GM23248 (cell line): ENCODE measurements around the gene ZNF292. TPM values are rescaled to one million over a fixed set of nuclear protein-coding genes. Genes with fewer than 3 reads are reported as not detected.

Experiments
- DNase-seq: peaks from one replicate; pipeline ENCODE4 v3.0.0-alpha.2; 2015
- H2AFZ ChIP-seq: fragments of 200-600 bp; sonication (generic); 2 replicates; pipeline ENCODE4 v1.6.1; 2016; ENCODE audit warnings: antibody characterized with exemption
- H3F3A ChIP-seq: fragments of 200-600 bp; sonication (generic); 2 replicates; pipeline ENCODE4 v1.6.1; 2016; ENCODE audit warnings: mild to moderate bottlenecking, antibody characterized with exemption, mixed run types; ENCODE audit not compliant: insufficient read depth
- H3K27ac ChIP-seq: fragments of 200-600 bp; sonication (generic); 2 replicates; pipeline ENCODE4 v1.5.1; 2016; ENCODE audit warnings: mild to moderate bottlenecking
- H3K27me3 ChIP-seq: fragments of 200-600 bp; sonication (generic); replicated peaks from 2 replicates; pipeline ENCODE4 v1.6.1; 2016; ENCODE audit warnings: mild to moderate bottlenecking; ENCODE audit not compliant: insufficient read depth
- H3K36me3 ChIP-seq: fragments of 200-600 bp; sonication (generic); 2 replicates; pipeline ENCODE4 v1.6.1; 2016; ENCODE audit warnings: low read depth, mild to moderate bottlenecking
- H3K4me1 ChIP-seq: fragments of 200-600 bp; sonication (generic); 2 replicates; pipeline ENCODE4 v1.6.1; 2016; ENCODE audit warnings: mild to moderate bottlenecking; ENCODE audit not compliant: insufficient read depth
- H3K4me2 ChIP-seq: fragments of 200-600 bp; sonication (generic); one replicate; pipeline ENCODE4 v1.6.1; 2016; ENCODE audit warnings: mild to moderate bottlenecking; ENCODE audit not compliant: unreplicated experiment
- H3K4me3 ChIP-seq: fragments of 200-600 bp; sonication (generic); 2 replicates; pipeline ENCODE4 v1.5.1; 2016; ENCODE audit warnings: mild to moderate bottlenecking
- H3K79me2 ChIP-seq: fragments of 200-600 bp; sonication (generic); 2 replicates; pipeline ENCODE4 v1.6.1; 2016; ENCODE audit warnings: mild to moderate bottlenecking; ENCODE audit not compliant: insufficient read depth
- H3K9ac ChIP-seq: fragments of 200-600 bp; sonication (generic); 2 replicates; pipeline ENCODE4 v1.6.1; 2016; ENCODE audit warnings: mild to moderate bottlenecking
- H3K9me2 ChIP-seq: fragments of 200-600 bp; sonication (generic); 2 replicates; pipeline ENCODE4 v1.6.1; 2016; ENCODE audit warnings: mixed run types, mild to moderate bottlenecking, moderate library complexity; ENCODE audit not compliant: insufficient read depth
- H3K9me3 ChIP-seq: fragments of 200-600 bp; sonication (generic); one replicate; pipeline ENCODE4 v1.6.1; 2017; ENCODE audit warnings: low read depth
- H4K20me1 ChIP-seq: fragments of 200-600 bp; sonication (generic); 2 replicates; pipeline ENCODE4 v1.6.0; 2016; ENCODE audit not compliant: insufficient read depth
- EZH2 ChIP-seq: fragments of 200-600 bp; sonication (generic); IDR thresholded peaks from 2 replicates; pipeline ENCODE4 v1.6.1; 2018; ENCODE audit warnings: antibody characterized with exemption, mild to moderate bottlenecking; ENCODE audit not compliant: insufficient read depth, poor library complexity, severe bottlenecking
- EZH2phosphoT487 ChIP-seq: fragments of 200-600 bp; sonication (generic); IDR thresholded peaks from 2 replicates; pipeline ENCODE4 v1.6.1; 2018; ENCODE audit warnings: antibody characterized with exemption, moderate library complexity, mild to moderate bottlenecking, low read depth; ENCODE audit not compliant: insufficient read depth
- WGBS, 2 experiments: methylation state at CpG; one replicate each; pipeline ENCODE4 v1.1.6; 2015 to 2017; ENCODE audit warnings: low lambda C conversion rate in 2 of 2, low coverage in 1 of 2; ENCODE audit errors: missing lambda C conversion rate in 2 of 2; 5-methylcytosine and 5-hydroxymethylcytosine counted together
- in situ Hi-C: fragments of 300-500 bp; cut with MboI; formaldehyde crosslinking; loops from 2 replicates; pipeline ENCODE4 v1.15.0; 2020
- polyA plus RNA-seq: library from polyadenylated mRNA; unstranded; fragments of >200 nt; fragmentation: Nextera tagmentation; extraction: Ambion mirVana; gene quantifications from 2 replicates; pipeline ENCODE4 v1.2.1, GENCODE V29; 2016
- total RNA-seq: library from RNA; depleted of rRNA; stranded (reverse); fragments of >200 nt; shearing (Covaris generic); gene quantifications from 2 replicates; pipeline ENCODE4 v1.2.3, GENCODE V29; 2014

The ZNF292 gene
- total and polyA plus RNA-seq, 2 experiments from 2014 or later = 14.1 to 21.7 TPM

GRCh38 chr6:87200469-87201175 is 45.3 kb downstream of the ZNF292 start:
- Histone ChIP-seq H3K4me2 (no peak overlapping the region), H3K4me1 (0 out of 2 replicates have a peak, but pooled peaks cover 9% of the 10 kb centered on the region), H3K27ac (no peak overlapping the region), H3K79me2 (peaks cover 100% of the 10 kb centered on the region), H3F3A (peaks cover 19% of the 10 kb centered on the region; the same call in 1 of the 2 replicates), H3K27me3 (no peaks in the 10 kb centered on the region), H4K20me1 (peaks cover 21% of the 10 kb centered on the region; the same call in 1 of the 2 replicates), H3K9me2 (no peaks in the 10 kb centered on the region), H3K9ac (no peak overlapping the region), H3K9me3 (no peaks in the 10 kb centered on the region), H3K4me3 (no peak overlapping the region), H2AFZ (no peak overlapping the region), H3K36me3 (no peaks in the 10 kb centered on the region)
- in situ Hi-C loops = no loop called here
- TF ChIP-seq EZH2phosphoT487 = no peak
- TF ChIP-seq EZH2 = no peak
- WGBS, 2 experiments = 96 to 97% methylated on average over 4 of the region's 4 CpGs
- DNase-seq = peak; percentile 58

- in situ Hi-C loops = no loop called here
- 76 to 85% methylated on average over 4 of the region's 4 CpGs for WGBS, 2 experiments
These were observed 48.2 kb downstream of the ZNF292 start for GRCh38 chr6:87203448-87204023.

GRCh38 chr6:87209812-87210211 is 54.4 kb downstream of the ZNF292 start:
- Histone ChIP-seq H3K27me3 (no peaks in the 10 kb centered on the region), H3F3A (no peaks in the 10 kb centered on the region), H3K9me2 (no peaks in the 10 kb centered on the region), H3K79me2 (peaks cover 100% of the 10 kb centered on the region), H3K36me3 (0 out of 2 replicates have a peak, but pooled peaks cover 4% of the 10 kb centered on the region), H2AFZ (no peak overlapping the region), H3K4me1 (0 out of 2 replicates have a peak, but pooled peaks cover 9% of the 10 kb centered on the region), H3K9ac (no peak overlapping the region), H3K4me3 (no peak overlapping the region), H4K20me1 (peaks cover 19% of the 10 kb centered on the region; the same call in 1 of the 2 replicates), H3K9me3 (no peaks in the 10 kb centered on the region), H3K27ac (no peak overlapping the region), H3K4me2 (no peak overlapping the region)
- TF ChIP-seq EZH2phosphoT487 = no peak
- no peak for TF ChIP-seq EZH2
- DNase-seq = no peak
- in situ Hi-C loops = no loop called here
- WGBS, 2 experiments = 83 to 88% methylated on average over 3 of the region's 3 CpGs

More at GRCh38 chr6:87203448-87204023, 48.2 kb downstream of the ZNF292 start:
- H4K20me1 ChIP-seq = peaks cover 19% of the 10 kb centered on the region; the same call in 1 of the 2 replicates
- DNase-seq = no peak
- no peak overlapping the region for H2AFZ ChIP-seq
- no peaks in the 10 kb centered on the region for H3K9me2 ChIP-seq
- 0 out of 2 replicates have a peak, but pooled peaks cover 4% of the 10 kb centered on the region for H3K36me3 ChIP-seq
- 0 out of 2 replicates have a peak, but pooled peaks cover 3% of the 10 kb centered on the region for H3K4me1 ChIP-seq
- H3K9ac ChIP-seq = no peak overlapping the region
- no peak overlapping the region for H3K27ac ChIP-seq
- H3K4me3 ChIP-seq = no peak overlapping the region
- TF ChIP-seq EZH2phosphoT487 (no peak), EZH2 (no peak)
- no peaks in the 10 kb centered on the region for H3K27me3 ChIP-seq
- peaks cover 19% of the 10 kb centered on the region; the same call in 1 of the 2 replicates for H3F3A ChIP-seq
- peaks cover 100% of the 10 kb centered on the region for H3K79me2 ChIP-seq
- H3K4me2 ChIP-seq = no peak overlapping the region
- no peaks in the 10 kb centered on the region for H3K9me3 ChIP-seq

GRCh38 chr6:87210979-87211378 is 55.6 kb downstream of the ZNF292 start:
- H3K9ac ChIP-seq = no peak overlapping the region
- H3F3A ChIP-seq = no peaks in the 10 kb centered on the region
- in situ Hi-C loops = no loop called here
- DNase-seq = peak; percentile 4
- TF ChIP-seq EZH2phosphoT487 (no peak), EZH2 (no peak)
- no peaks in the 10 kb centered on the region for H3K9me2 ChIP-seq
- no peaks in the 10 kb centered on the region for H3K9me3 ChIP-seq
- H3K79me2 ChIP-seq = peaks cover 100% of the 10 kb centered on the region
- no peaks in the 10 kb centered on the region for H3K27me3 ChIP-seq
- no peak overlapping the region for H3K27ac ChIP-seq
- no peak overlapping the region for H3K4me3 ChIP-seq
- H2AFZ ChIP-seq = no peak overlapping the region
- WGBS, 2 experiments = 8 to 10% methylated on average over 1 of the region's 1 CpG
- 0 out of 2 replicates have a peak, but pooled peaks cover 1% of the 10 kb centered on the region for H3K36me3 ChIP-seq
- H4K20me1 ChIP-seq = peaks cover 19% of the 10 kb centered on the region; the same call in 1 of the 2 replicates
- 0 out of 2 replicates have a peak, but pooled peaks cover 9% of the 10 kb centered on the region for H3K4me1 ChIP-seq
- no peak overlapping the region for H3K4me2 ChIP-seq
